ENCODE results near the gene DDX43.
A peak's percentile ranks its signal among the peaks of the same experiment; 100 is the strongest.
"Not testable (repeated sequence)": the region's sequence is repeated elsewhere in the genome, so short reads cannot be mapped to it uniquely, and the experiment has no call there.

Gene DDX43

DNA sequence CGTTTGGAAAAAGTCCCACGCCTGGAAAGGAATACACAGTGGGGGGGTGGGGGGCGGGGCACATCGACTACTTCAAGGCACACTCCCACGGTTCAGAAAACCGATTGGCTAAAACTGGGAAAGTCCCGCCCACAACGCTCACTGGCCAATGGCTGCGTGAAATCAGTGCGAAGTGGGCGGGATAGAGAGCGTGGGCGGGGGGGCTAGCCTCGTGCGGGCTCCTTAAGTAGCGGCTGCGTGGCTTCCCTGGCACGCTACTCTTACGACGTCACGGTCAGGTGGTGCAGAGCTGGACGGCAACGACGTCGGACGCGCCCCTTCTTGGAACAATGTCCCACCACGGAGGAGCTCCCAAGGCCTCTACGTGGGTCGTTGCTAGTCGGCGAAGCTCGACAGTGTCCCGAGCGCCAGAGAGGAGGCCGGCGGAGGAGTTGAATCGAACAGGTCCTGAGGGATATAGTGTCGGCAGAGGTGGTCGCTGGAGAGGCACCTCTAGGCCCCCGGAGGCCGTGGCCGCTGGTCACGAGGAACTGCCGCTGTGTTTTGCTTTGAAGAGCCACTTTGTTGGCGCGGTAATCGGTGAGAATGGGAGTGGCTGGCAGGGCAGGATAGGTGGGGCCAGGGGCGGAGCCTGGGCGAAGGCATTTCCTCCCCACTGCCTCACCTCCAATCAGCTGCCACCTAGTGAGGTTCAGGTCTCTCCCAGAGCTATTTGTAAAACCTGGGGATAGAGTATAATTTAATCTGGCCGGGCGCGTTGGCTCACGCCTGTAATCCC, at the start of gene DDX43:
Gene DDX43, plus strand, starts transcription at position 252 of the 778 bp plus-strand sequence. Its CDS starts 78 bp downstream, at position 330.
- DNase-seq, result peak; percentile 50

DNA sequence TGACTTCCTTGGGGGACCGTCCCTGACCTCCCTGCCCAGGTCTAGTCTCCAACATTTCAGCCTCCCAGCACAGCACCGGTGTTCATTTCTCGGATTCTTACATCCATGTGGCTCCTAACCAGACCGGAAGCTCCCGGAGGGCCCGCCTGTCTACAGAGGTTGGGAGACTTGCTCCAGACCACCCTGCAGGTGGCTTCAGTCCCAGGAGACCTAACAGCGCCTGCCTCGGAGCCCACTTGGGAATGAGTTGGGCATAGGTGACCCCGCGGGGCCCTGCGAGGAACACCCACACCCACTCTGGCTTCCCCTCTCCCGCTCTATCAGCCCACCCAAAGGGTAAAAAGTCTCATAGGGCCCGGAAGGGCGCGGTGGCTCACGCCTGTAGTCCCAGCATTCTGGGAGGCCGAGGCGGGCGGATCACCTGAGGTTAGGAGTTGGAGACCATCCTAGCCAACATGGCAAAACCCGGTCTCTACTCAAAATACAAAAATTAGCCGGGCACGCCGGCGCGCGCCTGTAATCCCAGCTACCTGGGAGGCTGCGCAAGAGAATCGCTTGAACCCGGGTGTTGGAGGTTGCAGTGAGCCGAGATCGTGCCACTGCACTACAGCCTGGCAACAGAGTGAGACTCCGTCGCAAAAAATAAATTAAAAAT, 46.0 kb upstream of the DDX43 start:
- no peak for DNase-seq

DNA sequence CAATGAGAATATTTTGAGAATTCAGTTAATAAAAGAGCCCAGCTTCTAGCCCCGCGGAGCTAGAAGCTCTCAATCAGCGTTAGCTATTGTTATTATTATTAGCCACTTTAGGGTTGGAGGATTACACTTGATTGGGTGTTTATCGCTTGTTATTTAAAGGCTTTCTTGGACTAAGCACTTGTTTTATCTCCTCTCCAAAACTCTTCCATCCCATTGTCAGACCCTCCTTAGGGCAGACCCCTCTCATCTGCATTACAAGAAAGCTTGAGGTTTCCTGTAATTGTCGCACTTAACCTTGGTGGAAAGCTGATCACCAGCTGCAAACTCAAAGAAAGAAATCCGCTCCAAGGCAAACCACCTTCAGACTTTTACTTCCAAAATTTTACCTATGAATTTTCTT, 45.3 kb upstream of the DDX43 start:
- no peak for DNase-seq

- no peak for DNase-seq
These were observed 40.7 kb upstream of the DDX43 start, which contains the start of gene DPPA5 for GRCh38 chr6:73353636-73354593. Gene DPPA5, minus strand, starts transcription at chr6:73354276. Its CDS starts 51 bp downstream, at chr6:73354225.

DNA sequence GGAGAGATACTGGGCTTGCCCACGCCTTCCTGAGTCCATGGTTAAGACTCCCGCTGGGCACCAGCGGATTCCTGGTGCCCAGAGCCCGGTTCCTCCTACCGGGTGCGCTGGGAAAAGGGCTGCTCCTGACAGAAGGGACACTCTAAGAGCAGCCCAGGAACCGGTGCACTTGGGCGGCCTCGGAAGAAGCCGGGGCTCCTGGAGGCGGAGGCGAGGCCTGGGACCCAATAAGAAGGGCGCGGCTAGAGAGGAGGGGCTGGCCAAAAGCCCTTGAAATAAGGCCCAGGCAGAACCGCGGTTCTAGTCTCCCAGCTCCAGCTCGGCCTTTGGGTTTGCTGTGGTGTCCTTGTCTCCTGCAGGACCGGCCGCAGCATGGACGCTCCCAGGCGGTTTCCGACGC, 32.3 kb upstream of the DDX43 start, which contains the start of gene KHDC3L:
Gene KHDC3L, plus strand, starts transcription at position 301 of the 400 bp plus-strand sequence. Its CDS starts 72 bp downstream, at position 373.
- DNase-seq, result no peak

DNA sequence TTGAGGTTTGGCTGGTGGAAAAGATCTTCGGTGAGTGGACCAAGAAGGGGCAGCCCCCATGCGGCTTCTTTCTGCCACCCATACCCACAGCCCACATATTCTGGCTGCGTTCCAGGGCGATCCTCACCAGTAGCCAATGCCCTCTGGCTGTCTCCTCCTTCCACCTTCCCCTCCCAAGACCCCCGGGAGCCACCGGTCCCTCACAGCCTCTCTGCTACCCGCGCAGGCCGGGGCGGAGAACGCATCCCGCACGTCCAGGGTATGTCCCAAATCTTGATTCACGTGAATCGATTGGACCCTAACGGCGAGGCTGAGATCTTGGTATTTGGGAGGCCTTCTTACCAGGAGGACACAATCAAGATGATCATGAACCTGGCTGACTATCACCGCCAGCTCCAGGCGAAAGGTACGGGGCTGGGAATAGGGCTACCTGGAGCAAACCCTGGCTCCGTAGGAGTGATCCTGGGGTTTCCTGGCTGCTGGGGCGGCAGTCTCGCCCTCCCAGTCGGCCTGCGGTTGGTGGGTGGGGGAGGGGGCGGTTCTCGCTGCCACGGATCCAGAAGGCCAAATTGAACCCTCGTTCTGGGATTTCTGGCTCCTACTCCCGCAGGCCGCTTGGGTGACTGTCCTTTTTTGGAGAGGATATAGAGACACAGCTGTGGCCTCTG, 31.6 kb upstream of the DDX43 start:
- DNase-seq, result no peak

- no peak for DNase-seq
These were observed 31.1 kb upstream of the DDX43 start for GRCh38 chr6:73363537-73363875.

- no peak for DNase-seq
These were observed 30.5 kb upstream of the DDX43 start for GRCh38 chr6:73364121-73364520.

DNA sequence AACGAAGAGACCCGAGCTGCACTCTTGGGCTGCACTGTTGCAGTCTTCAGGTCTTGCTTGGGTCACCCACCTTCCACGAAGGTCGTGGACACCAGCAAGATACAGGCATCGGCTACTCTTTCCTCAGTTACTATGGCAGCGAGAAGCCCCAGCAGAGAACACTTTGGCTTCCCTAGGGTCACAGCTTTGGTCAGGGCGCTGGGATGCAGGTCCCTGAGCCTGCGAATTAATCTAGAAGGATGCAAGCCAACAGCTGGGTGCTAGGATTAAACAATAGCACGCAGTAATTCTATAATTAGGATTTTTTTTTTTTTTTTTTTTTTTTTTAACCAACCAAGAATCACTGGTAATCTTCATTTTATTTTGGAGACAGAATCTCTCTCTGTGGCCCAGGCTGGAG, 30.1 kb upstream of the DDX43 start:
- DNase-seq, result no peak

DNA sequence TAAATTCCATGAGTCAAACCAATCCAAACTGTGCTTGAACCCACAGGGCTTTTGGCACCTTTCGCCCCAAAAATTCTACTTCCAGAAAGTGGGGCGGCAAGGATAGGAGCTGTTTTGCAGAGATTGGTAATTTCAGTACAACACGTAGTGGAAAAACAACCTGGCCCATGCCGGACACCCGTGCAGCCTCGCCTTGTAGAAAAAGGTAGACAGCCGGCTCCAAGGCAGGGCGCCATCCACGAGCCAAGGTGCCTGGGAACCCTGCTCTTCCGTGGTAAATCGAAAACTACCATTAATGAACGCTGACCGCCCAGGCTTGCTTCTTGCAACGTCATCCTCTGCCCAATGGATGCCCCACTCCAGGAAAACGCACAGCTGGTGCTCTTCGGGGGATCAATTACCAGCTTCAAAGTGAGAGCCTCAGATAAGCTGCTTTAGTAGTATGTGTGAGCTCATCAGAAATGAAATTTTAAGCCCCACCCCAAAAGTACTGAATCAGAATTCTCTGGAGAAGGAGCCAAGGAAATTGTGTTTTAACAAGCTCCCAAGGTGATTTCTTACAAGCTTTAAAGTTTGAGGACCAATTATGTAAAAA, 26.8 kb upstream of the DDX43 start:
- no peak for DNase-seq

- DNase-seq, result no peak
These were observed 26.0 kb upstream of the DDX43 start for GRCh38 chr6:73368675-73369074.

DNA sequence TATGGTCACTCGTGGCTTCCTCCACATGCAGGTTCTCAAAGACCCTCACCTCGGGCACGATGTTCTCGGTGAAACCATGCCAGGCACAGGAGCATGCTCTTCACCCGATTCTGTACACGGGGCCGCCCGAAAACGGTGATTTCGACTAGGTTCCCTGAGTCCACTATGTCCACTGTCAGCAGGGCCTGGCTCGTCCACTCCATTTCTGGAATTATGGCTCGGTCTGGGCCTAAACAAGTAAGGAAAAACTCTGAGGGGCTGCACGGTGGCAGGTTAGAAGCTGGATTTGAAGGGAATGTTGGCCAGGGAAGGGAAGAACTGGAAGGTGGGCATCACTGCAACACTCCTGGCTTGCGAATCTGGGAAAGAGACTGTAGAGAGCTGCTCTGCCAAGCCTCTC, 25.5 kb upstream of the DDX43 start:
- no peak for DNase-seq

GRCh38 chr6:73369563-73369962, 25.1 kb upstream of the DDX43 start, which contains the start of gene OOEP:
Gene OOEP, minus strand, starts transcription at chr6:73369897. Its CDS starts 105 bp downstream, at chr6:73369792.
- DNase-seq, result no peak

GRCh38 chr6:73371984-73372383, 22.6 kb upstream of the DDX43 start:
- DNase-seq, result no peak

GRCh38 chr6:73372516-73372915, 22.1 kb upstream of the DDX43 start:
- no peak for DNase-seq

GRCh38 chr6:73375216-73375615, 19.4 kb upstream of the DDX43 start:
- DNase-seq, result no peak

- DNase-seq, result no peak
These were observed 17.4 kb upstream of the DDX43 start for GRCh38 chr6:73377225-73377624.

DNA sequence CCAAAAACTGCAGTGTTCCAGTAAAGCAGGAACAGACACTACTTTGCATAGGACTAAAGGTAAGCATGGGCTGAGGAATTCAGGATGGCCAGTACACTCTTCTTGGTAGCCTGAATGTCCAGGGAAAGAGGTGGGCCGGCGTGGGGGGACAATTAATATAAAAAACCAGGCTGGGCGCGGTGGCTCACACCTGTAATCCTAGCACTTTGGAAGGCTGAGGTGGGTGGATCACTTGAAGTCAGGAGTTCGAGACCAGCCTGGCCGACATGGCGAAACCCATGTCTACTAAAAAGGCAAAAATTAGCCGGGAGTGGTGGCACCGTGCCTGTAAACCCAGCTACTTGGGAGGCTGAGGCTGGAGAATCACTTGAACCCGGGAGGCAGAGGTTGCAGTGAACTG, 13.1 kb upstream of the DDX43 start:
- DNase-seq, result not testable (repeated sequence)

DNA sequence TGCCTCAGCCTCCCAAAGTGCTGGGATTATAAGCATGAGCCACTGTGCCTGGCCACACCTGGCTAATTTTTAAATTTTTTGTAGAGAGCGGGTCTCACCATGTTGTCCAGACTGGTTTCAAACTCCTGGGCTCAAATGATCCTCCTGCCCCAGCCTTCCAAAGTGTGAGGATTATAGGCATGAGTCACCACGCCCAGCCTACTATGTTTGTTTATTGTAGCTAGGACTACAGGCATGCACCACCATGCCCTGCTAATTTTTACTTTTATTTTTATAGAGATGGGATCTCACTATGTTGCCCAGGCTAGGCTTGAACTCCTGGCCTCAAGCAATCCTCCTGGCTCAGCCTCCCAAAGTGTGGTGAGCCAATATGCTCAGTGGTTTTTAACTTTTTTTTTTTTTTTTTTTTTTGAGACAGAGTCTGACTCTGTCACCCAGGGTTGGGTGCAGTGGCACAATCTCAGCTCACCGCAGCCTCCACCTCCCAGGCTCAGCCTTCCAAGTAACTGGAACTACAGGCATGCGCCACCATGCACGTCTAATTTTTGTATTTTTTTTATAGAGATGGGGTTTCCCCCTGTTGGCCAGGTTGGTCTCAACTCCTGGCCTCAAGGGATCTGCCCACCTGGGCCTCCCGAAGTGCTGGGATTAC, 12.0 kb upstream of the DDX43 start:
- DNase-seq, result no peak

GRCh38 chr6:73388433-73388799, 6.2 kb upstream of the DDX43 start:
- DNase-seq, result no peak

GRCh38 chr6:73388800-73389512, 5.7 kb upstream of the DDX43 start:
- peak; percentile 74 for DNase-seq

Measured in stimulated activated CD4-positive, alpha-beta T cell treated with anti-CD3 and anti-CD28 coated beads, Interleukin-15, amount 100 ng/mL, for 24 hours (primary cell).